Naive B cell (primary cell): ENCODE measurements around the gene PACS1. TPM values are rescaled to one million over a fixed set of nuclear protein-coding genes. Genes with fewer than 3 reads are reported as not detected.

Experiments
- ATAC-seq, 2 donors: fragments of 150-1000 bp; cut with Tn5 transposase; 2 replicates each; pipeline ENCODE4 v1.10.0; 2021; ENCODE audit warnings: low read depth in 2 of 2, mild to moderate bottlenecking in 2 of 2, moderate library complexity in 2 of 2
- DNase-seq: peaks from one replicate; pipeline ENCODE4 v3.0.0; 2022
- H3K27ac Mint-ChIP-seq, 6 donors: one replicate each; pipeline ENCODE4 v1.8.0; 2020 to 2022; ENCODE audit warnings: mild to moderate bottlenecking in 6 of 6, mixed read lengths in 6 of 6, moderate library complexity in 5 of 6, inconsistent platforms in 2 of 6
- H3K27me3 Mint-ChIP-seq, 3 donors: one replicate each; pipeline ENCODE4 v1.8.0; 2021 to 2022; ENCODE audit warnings: mixed read lengths in 3 of 3, mild to moderate bottlenecking in 1 of 3
- H3K36me3 Mint-ChIP-seq, 2 donors: one replicate each; pipeline ENCODE4 v1.8.0; 2020 to 2022; ENCODE audit warnings: mixed read lengths in 2 of 2, inconsistent platforms in 1 of 2, mild to moderate bottlenecking in 1 of 2
- H3K4me1 Mint-ChIP-seq, 3 donors: one replicate each; pipeline ENCODE4 v1.8.0; 2020 to 2022; ENCODE audit warnings: mixed read lengths in 3 of 3, inconsistent platforms in 1 of 3, mild to moderate bottlenecking in 1 of 3, moderate library complexity in 1 of 3
- H3K4me3 Mint-ChIP-seq, 8 donors: one replicate each; pipeline ENCODE4 v1.8.0; 2020 to 2022; ENCODE audit warnings: mild to moderate bottlenecking in 8 of 8, mixed read lengths in 8 of 8, moderate library complexity in 8 of 8, inconsistent platforms in 2 of 8
- H3K9me3 Mint-ChIP-seq, 7 donors: one replicate each; pipeline ENCODE4 v1.8.0; 2020 to 2022; ENCODE audit warnings: mixed read lengths in 7 of 7, mild to moderate bottlenecking in 5 of 7, inconsistent platforms in 2 of 7, moderate library complexity in 1 of 7
- polyA plus RNA-seq, 6 donors: library from polyadenylated mRNA; unstranded; fragments of 300-500 nt; fragmentation: Illumina TruSeq; gene quantifications; one replicate each; pipeline ENCODE4 v1.2.3, GENCODE V29; 2021; ENCODE audit warnings: low read depth in 6 of 6

PACS1 gene
- polyA plus RNA-seq, 6 donors from 2014 or later = 44.3 to 133 (median 57.3) TPM

DNA sequence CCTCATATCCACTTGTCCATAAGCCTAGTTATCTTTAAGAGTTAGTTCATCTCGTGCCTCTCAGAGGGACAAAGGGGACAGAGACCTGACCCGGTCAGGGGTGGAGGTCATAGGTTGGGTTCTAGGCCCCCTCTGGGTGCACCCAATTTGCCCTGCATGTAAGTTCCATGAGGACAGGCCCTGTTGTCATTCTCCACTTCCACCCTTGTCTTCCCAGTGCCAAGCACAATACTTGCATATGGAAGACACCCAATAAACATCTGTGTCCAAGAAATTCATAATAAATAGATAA, 220.2 kb downstream of the PACS1 start:
- ATAC-seq = no peak
- Mint-ChIP-seq H3K36me3 (no peaks in the 10 kb centered on the region), H3K27me3 (peaks cover 18 to 29% (median 23%) of the 10 kb centered on the region in 3 donors), H3K4me3 (peak overlapping the region; percentile 84 to 98 (median 94)), H3K27ac (peak overlapping the region in 2 of 6 donors; percentile 59 to 84), H3K9me3 (no peaks in the 10 kb centered on the region), H3K4me1 (peaks cover 35 to 45% (median 39%) of the 10 kb centered on the region in 3 donors)
- DNase-seq = no peak

DNA sequence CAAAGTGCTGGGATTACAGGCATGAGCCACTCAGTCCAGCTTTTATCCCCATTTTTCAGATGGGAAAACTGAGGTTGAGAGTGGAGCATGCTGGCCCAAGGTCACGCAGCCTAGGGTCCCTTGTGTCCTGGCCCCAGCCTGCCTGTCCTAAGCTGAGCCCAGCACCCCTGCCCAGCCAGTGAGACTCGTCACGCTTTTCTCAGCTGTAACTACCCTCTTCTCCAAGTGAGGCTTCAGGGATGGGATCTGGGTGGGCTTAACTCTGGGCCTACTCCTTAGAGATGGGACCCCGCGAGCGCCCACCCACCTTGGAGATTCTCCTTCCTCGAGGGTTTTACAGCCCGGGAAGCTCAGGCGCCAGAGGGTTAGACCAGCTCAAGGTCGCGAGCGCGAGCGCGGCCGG, 221.2 kb downstream of the PACS1 start:
- Mint-ChIP-seq H3K27ac (no peak overlapping the region), H3K4me1 (peaks cover 33 to 45% (median 42%) of the 10 kb centered on the region in 3 donors), H3K36me3 (no peaks in the 10 kb centered on the region), H3K4me3 (peak overlapping the region; percentile 45 to 97 (median 82)), H3K9me3 (peaks cover 0 to under 1% (median 0%) of the 10 kb centered on the region in 7 donors), H3K27me3 (peaks cover 23 to 33% (median 23%) of the 10 kb centered on the region in 3 donors)
- no peak for DNase-seq
- no peak for ATAC-seq

DNA sequence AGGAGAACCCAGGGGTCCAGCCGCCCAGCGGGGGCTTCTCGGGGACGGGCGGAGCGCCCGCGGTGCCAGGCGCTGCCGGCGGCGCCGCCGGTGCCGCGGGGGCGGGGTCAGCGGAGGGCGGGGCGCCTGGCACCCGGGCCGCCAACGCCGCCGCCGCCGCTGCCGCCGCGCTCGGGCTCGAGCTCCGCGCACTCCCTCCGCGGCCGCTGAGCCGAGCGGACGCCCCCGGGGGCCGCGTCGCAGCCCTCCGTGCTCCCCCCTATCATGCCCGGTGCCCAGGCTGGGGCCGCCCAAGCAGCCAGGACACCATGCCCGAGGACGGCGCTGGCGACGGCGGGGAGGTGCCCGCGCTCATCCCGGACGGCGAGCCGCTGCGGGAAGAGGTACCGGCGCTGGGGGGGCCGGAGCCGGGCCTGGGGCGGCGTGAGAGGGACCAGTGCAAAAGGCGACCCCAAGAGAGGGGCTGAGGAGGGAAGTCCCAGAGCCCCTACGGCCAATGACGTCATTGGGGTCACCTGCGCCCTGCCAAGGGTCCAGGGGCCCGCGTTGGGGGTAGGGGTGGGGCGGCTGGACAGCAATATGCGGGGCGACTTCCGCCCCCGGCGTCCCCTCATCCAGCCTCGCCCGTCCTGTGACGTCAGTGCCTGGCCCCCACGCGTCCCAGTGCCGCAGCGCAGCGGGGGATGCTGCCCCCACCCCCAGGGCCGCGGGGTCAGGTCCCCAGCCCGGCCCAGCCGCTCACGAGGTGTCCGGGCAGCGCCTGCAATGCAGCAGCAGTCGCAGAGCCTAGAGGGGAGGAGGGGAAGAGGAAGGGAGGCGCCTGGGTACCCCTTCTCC, 221.9 kb downstream of the PACS1 start, which contains the start of gene TMEM151A:
TSS of gene TMEM151A (plus strand) at position 189 of the 837 bp plus-strand sequence. CDS start at position 309, 120 bp downstream.
- Mint-ChIP-seq H3K36me3 (no peaks in the 10 kb centered on the region), H3K4me1 (peaks cover 33 to 42% (median 39%) of the 10 kb centered on the region in 3 donors), H3K9me3 (peaks cover 0 to 1% (median 0%) of the 10 kb centered on the region in 7 donors), H3K4me3 (peak within 1 kb of the TSS; percentile 84 to 97 (median 90)), H3K27me3 (peaks cover 23 to 40% (median 28%) of the 10 kb centered on the region in 3 donors), H3K27ac (peak within 1 kb of the TSS in 2 of 6 donors; percentile 41 to 76)
- ATAC-seq (no peak), DNase-seq (no peak)

DNA sequence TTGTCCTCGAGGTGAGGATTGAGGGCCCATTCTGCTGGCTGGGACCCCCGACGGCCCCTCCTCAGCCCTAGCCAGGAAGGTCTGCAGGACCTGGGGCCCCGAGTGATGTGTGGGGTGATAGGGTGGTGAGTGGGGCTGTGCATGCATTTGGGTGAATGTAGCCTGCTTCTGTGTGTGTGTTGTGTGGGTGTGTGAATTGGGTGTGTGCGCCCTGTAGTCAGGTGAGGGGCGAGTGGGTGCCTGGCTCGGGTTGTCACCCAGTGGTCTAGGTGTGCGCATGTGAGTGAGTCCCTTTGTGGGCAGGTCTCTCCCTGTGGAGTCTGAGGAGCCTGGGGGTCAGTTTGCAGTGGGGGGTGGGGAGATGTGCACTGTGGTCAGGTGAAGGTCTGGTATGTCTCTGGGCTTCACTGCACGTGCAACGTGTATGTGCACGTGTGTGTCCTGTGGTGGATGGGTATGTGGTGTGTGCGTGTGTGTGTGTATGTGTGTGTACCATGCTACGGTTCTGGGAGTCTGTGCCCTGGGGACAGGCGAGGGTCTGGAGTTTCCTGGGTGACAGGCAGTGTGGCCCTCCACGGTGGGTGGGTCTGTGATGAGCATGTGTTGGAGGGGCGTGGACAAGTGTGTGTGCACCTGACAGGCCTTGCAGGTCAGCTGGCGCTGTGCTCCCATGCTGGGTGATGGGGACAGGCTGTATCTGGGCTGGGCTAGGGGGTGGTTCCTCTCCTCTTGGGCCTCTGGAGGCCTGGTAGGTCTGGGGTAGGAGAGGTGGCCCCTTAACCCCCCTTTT, 222.7 kb downstream of the PACS1 start:
- Mint-ChIP-seq H3K36me3 (no peaks in the 10 kb centered on the region), H3K27me3 (peaks cover 23 to 45% (median 28%) of the 10 kb centered on the region in 3 donors), H3K27ac (peak overlapping the region in 2 of 6 donors; percentile 41 to 76), H3K4me1 (peaks cover 29 to 36% (median 31%) of the 10 kb centered on the region in 3 donors), H3K9me3 (peaks cover 0 to 1% (median 0%) of the 10 kb centered on the region in 7 donors), H3K4me3 (peak overlapping the region in 7 of 8 donors; percentile 10 to 89 (median 74))
- DNase-seq = no peak
- no peak for ATAC-seq

DNA sequence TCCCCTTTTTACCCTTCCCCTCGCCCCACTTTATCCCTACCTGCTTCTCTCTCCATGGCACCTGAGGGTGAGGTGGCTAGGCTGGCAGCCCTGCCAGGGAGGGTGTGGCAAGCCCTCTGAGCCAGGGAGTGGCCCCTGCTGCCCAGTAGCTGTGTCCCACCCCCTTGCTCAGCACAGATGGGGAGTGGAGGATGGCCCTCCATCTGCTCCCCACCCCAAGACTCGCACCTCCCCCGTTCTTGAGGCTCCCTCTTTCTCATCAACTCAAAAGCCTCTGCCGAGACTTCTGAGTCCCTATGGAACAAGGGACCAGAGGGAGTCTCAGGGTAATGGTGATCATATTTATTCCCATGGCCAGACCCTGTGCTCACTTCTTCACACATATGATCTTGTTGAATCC, 223.3 kb downstream of the PACS1 start:
- H3K36me3 Mint-ChIP-seq = no peaks in the 10 kb centered on the region
- peaks cover 23 to 45% (median 28%) of the 10 kb centered on the region in 3 donors for H3K27me3 Mint-ChIP-seq
- ATAC-seq = no peak
- DNase-seq = no peak
- peaks cover 0 to 1% (median 0%) of the 10 kb centered on the region in 7 donors for H3K9me3 Mint-ChIP-seq
- H3K4me3 Mint-ChIP-seq = peak overlapping the region in 7 of 8 donors; percentile 16 to 87 (median 59)
- peaks cover 27 to 31% (median 30%) of the 10 kb centered on the region in 3 donors for H3K4me1 Mint-ChIP-seq
- H3K27ac Mint-ChIP-seq = no peak overlapping the region

DNA sequence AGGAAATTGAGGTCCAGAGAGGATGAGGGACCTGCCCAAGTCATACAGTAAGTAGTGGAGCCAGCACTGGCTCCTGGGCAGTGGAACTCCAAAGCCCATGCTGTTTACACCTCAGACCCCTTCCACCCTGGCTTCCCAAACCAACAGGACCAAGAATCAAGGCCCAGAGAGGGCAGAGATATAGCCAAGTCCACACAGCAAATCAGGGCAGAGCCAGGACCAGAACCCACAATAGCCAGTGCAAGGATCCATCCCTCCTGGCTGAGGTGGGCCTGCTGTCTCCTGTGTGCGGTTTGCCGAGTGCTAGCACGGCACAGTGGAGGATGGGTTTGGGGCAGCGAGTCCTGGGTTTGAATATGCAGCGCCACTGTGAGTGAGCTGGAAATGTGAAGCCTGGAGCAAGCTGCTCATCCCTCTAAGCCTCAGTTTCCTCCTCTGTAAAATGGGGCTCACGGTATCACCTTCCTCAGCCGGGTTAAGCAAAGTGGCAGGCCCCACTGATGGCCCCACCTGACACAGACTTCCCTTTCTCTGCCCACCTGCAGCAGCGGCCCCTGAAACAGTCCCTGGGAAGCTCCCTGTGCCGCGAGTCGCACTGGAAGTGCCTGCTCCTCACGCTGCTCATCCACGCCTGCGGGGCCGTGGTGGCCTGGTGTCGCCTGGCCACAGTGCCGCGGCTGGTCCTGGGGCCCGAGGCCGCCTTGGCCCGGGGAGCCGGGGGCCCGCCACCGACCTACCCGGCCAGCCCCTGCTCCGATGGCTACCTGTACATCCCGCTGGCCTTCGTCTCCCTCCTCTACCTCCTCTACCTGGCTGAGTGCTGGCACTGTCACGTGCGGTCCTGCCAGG, 223.9 kb downstream of the PACS1 start:
- H3K4me1 Mint-ChIP-seq = peaks cover 24 to 30% (median 28%) of the 10 kb centered on the region in 3 donors
- ATAC-seq (no peak), DNase-seq (no peak)
- peak overlapping the region in 4 of 8 donors; percentile 16 to 84 (median 57) for H3K4me3 Mint-ChIP-seq
- peaks cover 0 to 1% (median 0%) of the 10 kb centered on the region in 7 donors for H3K9me3 Mint-ChIP-seq
- no peak overlapping the region for H3K27ac Mint-ChIP-seq
- peaks cover 22 to 45% (median 28%) of the 10 kb centered on the region in 3 donors for H3K27me3 Mint-ChIP-seq
- H3K36me3 Mint-ChIP-seq = no peaks in the 10 kb centered on the region

Other genes starting within 250 kb of the PACS1 start
- 1 to 10 TPM in 5 of 6 donors, not detected in 1; 1.2 to 2.6 (median 1.7) TPM for gene SNX32, start 236.3 kb upstream of the PACS1 start, polyA plus RNA-seq
- gene CFL1, start 212.1 kb upstream of the PACS1 start, polyA plus RNA-seq = 1,000 to 10,000 TPM; 1,822 to 2,570 (median 2,214) TPM
- gene MUS81, start 209.8 kb upstream of the PACS1 start, polyA plus RNA-seq = 10 to 100 TPM in 5 of 6 donors, 1 to 10 TPM in 1; 3.2 to 32.0 (median 22.8) TPM
- gene EFEMP2, start 197.5 kb upstream of the PACS1 start, polyA plus RNA-seq = 1 to 10 TPM in 2 of 6 donors, under 1 TPM in 1, not detected in 3; 0.29 to 1.5 (median 1.1) TPM
- gene CTSW, start 190.4 kb upstream of the PACS1 start, polyA plus RNA-seq = 1 to 10 TPM in 5 of 6 donors, under 1 TPM in 1; 0.68 to 7.2 (median 3.0) TPM
- 100 to 1,000 TPM in 4 of 6 donors, 10 to 100 TPM in 2; 91.2 to 191 (median 107) TPM for gene FIBP, start 181.8 kb upstream of the PACS1 start, polyA plus RNA-seq
- 10 to 100 TPM; 22.4 to 62.8 (median 45.3) TPM for gene CCDC85B, start 179.6 kb upstream of the PACS1 start, polyA plus RNA-seq
- under 1 TPM in 3 of 6 donors, not detected in 3; 0.25 to 0.34 (median 0.27) TPM for gene FOSL1, start 169.9 kb upstream of the PACS1 start, polyA plus RNA-seq
- 10 to 100 TPM; 48.5 to 79.3 (median 68.4) TPM for gene C11orf68, start 151.2 kb upstream of the PACS1 start, polyA plus RNA-seq
- 10 to 100 TPM; 57.3 to 89.8 (median 71.1) TPM for gene DRAP1, start 150.8 kb upstream of the PACS1 start, polyA plus RNA-seq
- gene TSGA10IP, start 124.8 kb upstream of the PACS1 start, polyA plus RNA-seq = not detected
- 10 to 100 TPM; 13.9 to 39.7 (median 18.3) TPM for gene SART1, start 108.5 kb upstream of the PACS1 start, polyA plus RNA-seq
- gene EIF1AD, start 68.1 kb upstream of the PACS1 start, polyA plus RNA-seq = 10 to 100 TPM in 5 of 6 donors, 1 to 10 TPM in 1; 4.9 to 34.2 (median 20.1) TPM
- 100 to 1,000 TPM; 162 to 247 (median 189) TPM for gene BANF1, start 67.8 kb upstream of the PACS1 start, polyA plus RNA-seq
- gene CST6, start 58.3 kb upstream of the PACS1 start, polyA plus RNA-seq = not detected
- under 1 TPM in 1 of 6 donors, not detected in 5; 0.11 TPM for gene CATSPER1, start 43.8 kb upstream of the PACS1 start, polyA plus RNA-seq
- gene GAL3ST3, start 21.1 kb upstream of the PACS1 start, polyA plus RNA-seq = not detected
- 100 to 1,000 TPM in 1 of 6 donors, 10 to 100 TPM in 5; 68.8 to 106 (median 85.2) TPM for gene SF3B2, start 17.9 kb upstream of the PACS1 start, polyA plus RNA-seq
- gene KLC2, start 187.4 kb downstream of the PACS1 start, polyA plus RNA-seq = 1 to 10 TPM in 5 of 6 donors, under 1 TPM in 1; 0.17 to 9.3 (median 5.6) TPM
- 10 to 100 TPM; 10.3 to 13.3 (median 12.2) TPM for gene RAB1B, start 198.4 kb downstream of the PACS1 start, polyA plus RNA-seq
- gene CNIH2, start 207.9 kb downstream of the PACS1 start, polyA plus RNA-seq = not detected
- 10 to 100 TPM; 57.1 to 82.1 (median 66.0) TPM for gene YIF1A, start 218.9 kb downstream of the PACS1 start, polyA plus RNA-seq
- not detected for gene TMEM151A, start 221.6 kb downstream of the PACS1 start, polyA plus RNA-seq
- under 1 TPM in 5 of 6 donors, not detected in 1; 0.09 to 0.39 (median 0.24) TPM for gene CD248, start 246.8 kb downstream of the PACS1 start, polyA plus RNA-seq